Vagina (tissue), 2 donors: Measurements from ENCODE around the gene SAMD10.
"Not testable (repeated sequence)": the region's sequence is repeated elsewhere in the genome, so short reads cannot be mapped to it uniquely, and the experiment has no call there.

ENCODE experiments used
- POLR2A ChIP-seq, 2 donors: fragments of 450-650 bp; IDR thresholded peaks; one replicate each; pipeline ENCODE4 v1.6.1; 2017; ENCODE audit warnings: antibody characterized with exemption in 2 of 2, mild to moderate bottlenecking in 2 of 2, moderate library complexity in 2 of 2
- POLR2AphosphoS5 ChIP-seq, 2 donors: sonication (generic); formaldehyde crosslinking; IDR thresholded peaks; one replicate each; pipeline ENCODE4 v1.9.0; 2017; ENCODE audit warnings: antibody characterized with exemption in 2 of 2, mild to moderate bottlenecking in 2 of 2, low read depth in 1 of 2; ENCODE audit not compliant: insufficient read depth in 1 of 2
- TF ChIP-seq, protein P1 (sequence below), 3 experiments: fragments of 450-650 bp in 2 of 3; fragments of 200-600 bp in 1 of 3; sonication (generic) in 1 of 3; IDR thresholded peaks; one replicate each; pipeline ENCODE4 v1.5.1; 2017 to 2019; ENCODE audit warnings: antibody characterized with exemption in 3 of 3, mild to moderate bottlenecking in 2 of 3, moderate library complexity in 2 of 3

DNA sequence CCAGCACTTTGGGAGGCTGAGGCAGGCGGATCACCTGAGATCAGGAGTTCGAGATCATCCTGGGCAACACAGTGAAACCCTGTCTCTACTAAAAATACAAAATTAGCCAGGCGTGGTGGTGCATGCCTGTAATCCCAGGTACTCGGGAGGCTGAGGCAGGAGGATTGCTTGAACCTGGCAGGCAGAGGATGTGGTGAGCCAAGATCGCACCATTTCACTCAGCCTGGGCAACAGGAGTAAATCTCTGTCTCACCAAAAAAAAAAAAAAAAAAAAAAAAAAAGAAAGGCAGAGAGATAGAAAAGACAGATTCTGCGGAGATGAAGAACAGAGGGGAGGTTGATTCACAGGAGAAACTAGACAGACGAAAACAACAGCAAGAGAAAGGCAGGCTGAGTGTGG lies 2.9 kb downstream of the SAMD10 start:
- TF ChIP-seq, protein P1, sequence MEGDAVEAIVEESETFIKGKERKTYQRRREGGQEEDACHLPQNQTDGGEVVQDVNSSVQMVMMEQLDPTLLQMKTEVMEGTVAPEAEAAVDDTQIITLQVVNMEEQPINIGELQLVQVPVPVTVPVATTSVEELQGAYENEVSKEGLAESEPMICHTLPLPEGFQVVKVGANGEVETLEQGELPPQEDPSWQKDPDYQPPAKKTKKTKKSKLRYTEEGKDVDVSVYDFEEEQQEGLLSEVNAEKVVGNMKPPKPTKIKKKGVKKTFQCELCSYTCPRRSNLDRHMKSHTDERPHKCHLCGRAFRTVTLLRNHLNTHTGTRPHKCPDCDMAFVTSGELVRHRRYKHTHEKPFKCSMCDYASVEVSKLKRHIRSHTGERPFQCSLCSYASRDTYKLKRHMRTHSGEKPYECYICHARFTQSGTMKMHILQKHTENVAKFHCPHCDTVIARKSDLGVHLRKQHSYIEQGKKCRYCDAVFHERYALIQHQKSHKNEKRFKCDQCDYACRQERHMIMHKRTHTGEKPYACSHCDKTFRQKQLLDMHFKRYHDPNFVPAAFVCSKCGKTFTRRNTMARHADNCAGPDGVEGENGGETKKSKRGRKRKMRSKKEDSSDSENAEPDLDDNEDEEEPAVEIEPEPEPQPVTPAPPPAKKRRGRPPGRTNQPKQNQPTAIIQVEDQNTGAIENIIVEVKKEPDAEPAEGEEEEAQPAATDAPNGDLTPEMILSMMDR (IDR thresholded peaks at IDR 0.05) = not testable (repeated sequence)
- not testable (repeated sequence) for TF ChIP-seq POLR2AphosphoS5 (IDR thresholded peaks at IDR 0.05; ENCODE audit: insufficient read depth in 1 of 2, low read depth in 1 of 2); POLR2A (IDR thresholded peaks at IDR 0.05)
